ENCODE data around the gene ARID4B. TPM values are rescaled to one million over a fixed set of nuclear protein-coding genes. Genes with fewer than 3 reads are reported as not detected.
"Not testable (repeated sequence)": the region's sequence is repeated elsewhere in the genome, so short reads cannot be mapped to it uniquely, and the experiment has no call there.

The ARID4B gene
- total RNA-seq, 1 experiment from 2014 or later, result 56.6 TPM

GRCh38 chr1:235203428-235203827, 124.6 kb downstream of the ARID4B start:
- Mint-ChIP-seq H3K27ac (ENCODE audit: unreplicated experiment) (no peak overlapping the region), H3K4me1 (ENCODE audit: low read depth, unreplicated experiment) (no peaks in the 10 kb centered on the region), H3K36me3 (ENCODE audit: insufficient read depth, unreplicated experiment) (peaks cover 4% of the 10 kb centered on the region), H3K9me3 (ENCODE audit: low read depth, unreplicated experiment) (no peaks in the 10 kb centered on the region), H3K4me3 (ENCODE audit: low read depth, unreplicated experiment) (no peak overlapping the region), H3K27me3 (ENCODE audit: unreplicated experiment) (no peaks in the 10 kb centered on the region)
- intact Hi-C loops (cut with micrococcal nuclease; ENCODE audit: unreplicated experiment), result no loop called here
- BruUV-seq (replicated peaks), result no TSS peak
- no peak for DNase-seq
- no peak for TF ChIP-seq CTCF (IDR thresholded peaks at IDR 0.05; ENCODE audit: unreplicated experiment)
- CTCF ChIA-PET, result no interaction called here

- CTCF ChIA-PET; H3K36me3 Mint-ChIP-seq (ENCODE audit: insufficient read depth, unreplicated experiment); H3K4me3 Mint-ChIP-seq (ENCODE audit: low read depth, unreplicated experiment); H3K4me1 Mint-ChIP-seq (ENCODE audit: low read depth, unreplicated experiment); H3K27me3 Mint-ChIP-seq (ENCODE audit: unreplicated experiment); intact Hi-C loops (cut with micrococcal nuclease; ENCODE audit: unreplicated experiment); DNase-seq; H3K9me3 Mint-ChIP-seq (ENCODE audit: low read depth, unreplicated experiment); H3K27ac Mint-ChIP-seq (ENCODE audit: unreplicated experiment); BruUV-seq (replicated peaks): not testable (repeated sequence)
Measured at GRCh38 chr1:235202447-235202846, 125.5 kb downstream of the ARID4B start.

- H3K27ac Mint-ChIP-seq (ENCODE audit: unreplicated experiment), result peak overlapping the region; percentile 12
Measured at GRCh38 chr1:235199441-235199840, 128.5 kb downstream of the ARID4B start.

GRCh38 chr1:235190431-235190830, 137.5 kb downstream of the ARID4B start:
- H3K9me3 Mint-ChIP-seq (ENCODE audit: low read depth, unreplicated experiment), result no peaks in the 10 kb centered on the region
- intact Hi-C loops (cut with micrococcal nuclease; ENCODE audit: unreplicated experiment), result no loop called here
- CTCF ChIA-PET, result interaction anchor here (0.6 to 0.7 kb wide), 2 partner anchors 85 to 818 kb away, joined by 3 to 6 read pairs; no protein-coding TSS in a partner anchor
- H3K4me3 Mint-ChIP-seq (ENCODE audit: low read depth, unreplicated experiment), result no peak overlapping the region
- no peaks in the 10 kb centered on the region for H3K4me1 Mint-ChIP-seq (ENCODE audit: low read depth, unreplicated experiment)
- no peak for DNase-seq
- no peak for TF ChIP-seq CTCF (IDR thresholded peaks at IDR 0.05; ENCODE audit: unreplicated experiment)
- no peaks in the 10 kb centered on the region for H3K27me3 Mint-ChIP-seq (ENCODE audit: unreplicated experiment)
- no peak overlapping the region for H3K27ac Mint-ChIP-seq (ENCODE audit: unreplicated experiment)
- peaks cover 35% of the 10 kb centered on the region for H3K36me3 Mint-ChIP-seq (ENCODE audit: insufficient read depth, unreplicated experiment)
- no TSS peak for BruUV-seq (replicated peaks)

More at GRCh38 chr1:235199441-235199840, 128.5 kb downstream of the ARID4B start:
- no peaks in the 10 kb centered on the region for H3K9me3 Mint-ChIP-seq (ENCODE audit: low read depth, unreplicated experiment)
- H3K36me3 Mint-ChIP-seq (ENCODE audit: insufficient read depth, unreplicated experiment), result peaks cover 15% of the 10 kb centered on the region
- BruUV-seq (replicated peaks), result no TSS peak
- H3K27me3 Mint-ChIP-seq (ENCODE audit: unreplicated experiment), result no peaks in the 10 kb centered on the region
- no peaks in the 10 kb centered on the region for H3K4me1 Mint-ChIP-seq (ENCODE audit: low read depth, unreplicated experiment)
- intact Hi-C loops (cut with micrococcal nuclease; ENCODE audit: unreplicated experiment), result no loop called here
- H3K4me3 Mint-ChIP-seq (ENCODE audit: low read depth, unreplicated experiment), result no peak overlapping the region
- CTCF ChIA-PET, result no interaction called here
- no peak for DNase-seq
- no peak for TF ChIP-seq CTCF (IDR thresholded peaks at IDR 0.05; ENCODE audit: unreplicated experiment)

- intact Hi-C loops (cut with micrococcal nuclease; ENCODE audit: unreplicated experiment), result no loop called here
- Mint-ChIP-seq H3K27ac (ENCODE audit: unreplicated experiment) (no peak overlapping the region), H3K36me3 (ENCODE audit: insufficient read depth, unreplicated experiment) (peaks cover 9% of the 10 kb centered on the region), H3K4me1 (ENCODE audit: low read depth, unreplicated experiment) (no peaks in the 10 kb centered on the region), H3K4me3 (ENCODE audit: low read depth, unreplicated experiment) (no peak overlapping the region), H3K9me3 (ENCODE audit: low read depth, unreplicated experiment) (no peaks in the 10 kb centered on the region), H3K27me3 (ENCODE audit: unreplicated experiment) (no peaks in the 10 kb centered on the region)
- CTCF ChIA-PET, result no interaction called here
- no TSS peak for BruUV-seq (replicated peaks)
- no peak for TF ChIP-seq CTCF (IDR thresholded peaks at IDR 0.05; ENCODE audit: unreplicated experiment)
- DNase-seq, result no peak
Measured at GRCh38 chr1:235187316-235187715, 140.7 kb downstream of the ARID4B start.
